ENCODE data around the gene PPP2R3A. TPM values are rescaled to one million over a fixed set of nuclear protein-coding genes. Genes with fewer than 3 reads are reported as not detected.
"Not testable (repeated sequence)": the region's sequence is repeated elsewhere in the genome, so short reads cannot be mapped to it uniquely, and the experiment has no call there.

The PPP2R3A gene
- total RNA-seq, 1 donor from 2014 or later = 24.8 TPM

- no peak for DNase-seq
Observed at GRCh38 chr3:136036306-136036705, 70.8 kb downstream of the PPP2R3A start.

GRCh38 chr3:136038668-136039067 is 73.1 kb downstream of the PPP2R3A start:
- no peak for DNase-seq

DNA sequence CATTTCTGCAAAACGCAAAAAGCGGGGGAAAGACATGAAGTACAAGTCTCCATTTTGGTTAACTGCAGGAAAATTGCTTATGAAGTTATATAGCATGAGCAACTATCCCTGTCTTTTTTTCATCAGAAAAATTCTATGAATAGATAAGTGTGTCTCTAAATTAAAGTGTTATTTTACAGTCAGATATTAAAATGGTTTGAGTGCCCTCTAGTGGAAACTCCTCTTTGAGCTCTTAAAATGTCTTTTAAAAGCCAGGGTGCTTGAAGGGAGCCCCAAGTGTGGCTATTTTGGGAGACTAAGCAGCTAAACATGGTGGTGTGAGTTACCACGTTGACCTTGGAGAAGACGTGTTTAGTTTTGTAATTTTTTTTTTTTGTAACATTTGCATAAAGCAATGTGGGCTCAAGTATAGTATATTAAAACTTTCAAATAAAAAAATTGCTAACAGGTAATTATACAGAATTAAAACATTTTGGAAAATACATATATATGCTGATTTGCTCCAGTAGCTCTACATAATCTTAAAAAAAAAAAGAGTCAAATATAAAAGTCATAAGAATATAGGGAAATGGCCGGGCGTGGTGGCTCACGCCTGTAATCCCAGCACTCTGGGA is 77.2 kb downstream of the PPP2R3A start:
- DNase-seq = no peak

GRCh38 chr3:136044980-136045745 is 79.6 kb downstream of the PPP2R3A start:
- DNase-seq = no peak

DNA sequence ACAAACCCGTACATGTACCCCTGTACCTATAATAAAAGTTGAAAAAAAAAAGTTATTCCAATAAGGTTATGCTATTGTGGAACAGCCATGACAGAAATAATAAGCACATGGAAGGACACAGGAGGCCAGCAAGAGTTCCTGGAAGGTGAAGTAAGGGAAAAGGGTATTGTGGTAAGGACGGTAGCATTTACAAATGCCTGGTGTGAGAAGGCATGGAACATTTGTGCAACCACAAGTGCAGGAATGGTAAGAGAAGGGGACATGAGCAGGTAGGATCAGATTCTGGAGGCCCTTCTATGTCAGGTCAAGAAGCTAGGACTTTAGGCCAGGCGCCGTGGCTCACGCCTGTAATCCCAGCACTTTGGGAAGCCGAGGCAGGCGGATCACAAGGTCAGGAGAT is 82.5 kb downstream of the PPP2R3A start:
- no peak for DNase-seq

DNA sequence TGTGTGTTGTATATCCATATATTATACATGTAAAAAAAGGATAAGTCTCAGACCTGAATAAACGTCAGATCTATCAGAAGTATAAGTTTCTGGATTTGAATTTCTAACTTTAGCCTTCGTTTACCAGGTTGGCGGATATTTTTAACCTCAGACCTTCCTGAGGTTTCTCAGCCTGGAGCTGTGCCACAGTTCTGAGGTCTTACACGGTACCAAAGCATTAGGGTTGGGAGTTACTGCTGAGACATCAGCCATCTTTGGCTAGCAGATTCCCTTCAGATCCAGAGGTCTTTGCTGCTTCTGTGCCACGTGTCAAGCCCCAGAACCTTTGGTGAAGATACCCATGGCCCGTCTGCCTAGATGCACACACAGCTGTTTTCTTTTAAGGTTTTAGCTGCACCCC is 84.7 kb downstream of the PPP2R3A start:
- DNase-seq = no peak

DNA sequence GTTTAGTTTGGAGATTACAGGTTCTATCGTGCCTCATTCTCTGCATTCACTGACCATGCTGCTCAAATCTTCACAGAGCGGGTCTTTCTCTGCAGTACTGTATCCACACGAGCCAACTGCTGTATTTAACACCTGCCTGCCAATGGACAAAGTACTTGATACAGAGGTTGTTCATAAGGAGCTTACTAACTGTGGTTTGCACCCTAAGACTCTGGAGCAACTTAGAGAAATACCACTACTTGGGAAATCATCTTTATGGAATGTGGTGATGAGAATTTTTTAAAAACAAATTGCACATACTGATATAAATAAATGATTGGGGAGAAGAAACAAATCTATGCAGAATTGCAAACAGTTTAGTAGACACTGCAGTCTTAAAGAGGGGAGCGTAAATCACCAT is 90.0 kb downstream of the PPP2R3A start:
- no peak for DNase-seq

DNA sequence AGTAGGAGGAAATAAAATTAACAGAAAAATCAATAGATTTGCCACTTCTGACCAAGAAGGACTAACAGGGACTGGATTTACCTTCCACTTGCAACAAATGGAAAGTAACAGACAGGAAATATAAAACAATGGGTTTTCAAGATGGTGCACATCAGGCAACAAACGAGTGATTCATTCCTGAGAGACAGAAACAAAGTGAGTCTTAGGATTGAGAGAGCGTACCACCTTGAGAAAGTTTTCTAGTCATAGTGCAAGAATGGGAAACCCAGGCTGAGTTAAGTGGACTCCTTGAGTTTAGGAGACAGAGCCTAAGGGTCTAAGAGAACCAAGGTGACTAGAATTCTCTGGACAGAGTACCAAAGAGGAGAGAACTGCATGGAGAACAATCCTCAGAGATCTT is 101.7 kb downstream of the PPP2R3A start:
- no peak for DNase-seq

DNA sequence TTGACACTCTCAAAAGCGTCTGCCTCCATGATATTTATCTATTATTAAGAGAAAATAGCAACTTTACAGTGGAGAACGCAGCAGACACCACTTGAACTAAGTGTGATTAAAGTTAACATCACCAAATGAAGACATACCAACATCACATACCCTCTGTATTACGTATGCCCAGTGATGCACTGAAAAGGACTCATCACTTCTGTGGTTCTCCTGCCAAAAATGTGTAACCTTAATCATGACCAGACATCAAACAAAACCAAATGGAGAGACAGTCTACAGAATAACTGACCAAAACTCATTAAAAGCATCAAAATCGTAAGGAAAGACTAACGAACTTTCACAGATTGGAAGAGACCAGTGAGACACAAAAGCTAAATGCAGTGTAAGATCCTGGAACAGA is 103.2 kb downstream of the PPP2R3A start:
- DNase-seq = no peak

GRCh38 chr3:136069933-136070332 is 104.4 kb downstream of the PPP2R3A start:
- no peak for DNase-seq

DNA sequence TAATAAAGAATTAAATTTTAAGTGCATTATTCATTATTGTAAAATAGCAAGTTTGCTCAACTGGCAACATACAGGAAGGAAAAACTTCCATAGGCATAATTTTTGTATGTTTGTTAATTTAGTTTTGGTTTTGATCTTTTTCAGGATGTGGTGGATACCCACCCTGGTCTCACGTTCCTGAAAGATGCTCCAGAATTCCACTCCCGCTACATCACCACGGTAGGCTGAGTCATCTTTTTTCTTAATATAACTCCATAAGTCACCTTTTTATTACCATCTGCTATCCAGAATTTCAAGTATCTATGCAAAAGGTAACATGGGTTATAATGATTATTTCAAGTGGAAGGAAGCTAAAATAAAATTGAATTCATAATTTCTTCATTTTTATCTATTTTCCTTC is 104.8 kb downstream of the PPP2R3A start:
- no peak for DNase-seq

GRCh38 chr3:136070953-136071949 is 105.7 kb downstream of the PPP2R3A start:
- no peak for DNase-seq

DNA sequence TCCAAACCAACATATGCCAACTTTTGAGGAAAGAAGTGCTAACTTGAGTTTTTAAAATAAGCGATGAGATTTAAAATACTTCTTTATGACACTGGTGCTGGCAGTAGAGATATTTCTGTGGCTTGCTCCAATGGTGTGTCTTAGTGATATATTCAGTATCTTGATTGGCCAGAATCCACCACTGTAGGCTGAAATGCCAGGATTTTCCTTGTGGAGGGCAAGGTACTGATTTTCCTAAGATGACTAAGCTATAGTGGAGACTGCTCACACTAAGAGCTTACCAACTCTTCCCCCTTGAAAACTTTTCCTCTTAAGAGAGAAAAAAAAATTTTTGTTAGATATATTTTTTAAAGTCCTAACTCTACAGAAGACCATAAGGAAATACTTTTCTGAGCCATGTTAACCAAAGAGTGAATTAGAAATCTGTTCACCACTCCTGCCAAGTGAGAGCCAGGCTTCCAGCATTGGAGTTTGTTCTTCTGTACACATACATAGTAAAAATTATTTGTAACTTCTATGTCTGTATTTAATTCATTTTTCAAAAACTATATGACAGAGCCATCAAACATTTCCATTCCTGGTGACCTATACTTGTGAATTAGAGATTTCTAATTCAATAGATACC is 109.1 kb downstream of the PPP2R3A start:
- DNase-seq = no peak

DNA sequence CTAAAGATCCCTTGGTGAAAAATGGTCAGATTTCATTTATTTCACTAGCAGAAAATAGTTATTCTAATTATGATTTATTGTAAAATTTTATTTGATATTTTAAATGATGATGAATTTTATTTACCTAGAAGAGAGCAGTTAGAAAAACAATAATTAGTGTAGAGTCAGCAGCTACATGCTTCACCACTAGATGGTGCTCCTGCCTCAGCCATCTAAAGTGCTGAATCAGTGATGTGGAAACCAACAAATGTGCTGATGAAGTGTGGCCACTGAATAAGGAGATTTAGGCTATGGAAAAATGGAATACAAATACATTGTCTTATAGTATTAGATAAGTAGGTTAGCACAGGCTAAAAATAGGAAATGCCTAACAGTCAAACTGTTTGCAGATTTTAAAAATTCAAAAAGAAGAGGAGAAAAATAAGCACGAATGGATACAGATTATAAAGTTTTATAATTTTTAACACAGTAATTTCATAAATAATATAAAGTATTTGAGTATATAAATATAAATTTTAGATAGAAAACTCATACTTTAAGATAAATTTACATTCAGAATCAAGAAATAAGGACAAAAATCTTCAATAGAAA is 109.8 kb downstream of the PPP2R3A start:
- peak; percentile 69 for DNase-seq

DNA sequence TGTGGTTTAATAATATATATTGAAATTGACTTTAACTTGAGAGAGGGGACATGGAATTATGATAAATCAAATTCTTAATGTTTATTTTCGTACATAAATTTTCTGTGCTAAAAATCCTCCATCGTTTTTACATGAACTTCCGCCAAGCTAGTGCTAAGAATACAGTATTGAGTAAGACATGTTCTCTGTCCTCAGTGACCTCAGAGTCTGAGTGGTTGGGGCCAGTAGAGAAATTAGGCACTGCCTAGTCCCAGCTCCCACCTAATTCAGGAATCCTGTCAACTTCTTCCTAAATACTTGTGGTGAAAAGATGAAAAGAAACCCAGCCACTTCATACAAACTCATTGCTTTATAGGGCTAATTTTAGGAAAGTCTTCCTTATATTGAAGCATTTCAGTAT is 110.3 kb downstream of the PPP2R3A start:
- DNase-seq = no peak

- DNase-seq = peak; percentile 3
Observed at GRCh38 chr3:136078421-136079364, 113.2 kb downstream of the PPP2R3A start.

GRCh38 chr3:136083641-136084382 is 118.3 kb downstream of the PPP2R3A start:
- not testable (repeated sequence) for DNase-seq

DNA sequence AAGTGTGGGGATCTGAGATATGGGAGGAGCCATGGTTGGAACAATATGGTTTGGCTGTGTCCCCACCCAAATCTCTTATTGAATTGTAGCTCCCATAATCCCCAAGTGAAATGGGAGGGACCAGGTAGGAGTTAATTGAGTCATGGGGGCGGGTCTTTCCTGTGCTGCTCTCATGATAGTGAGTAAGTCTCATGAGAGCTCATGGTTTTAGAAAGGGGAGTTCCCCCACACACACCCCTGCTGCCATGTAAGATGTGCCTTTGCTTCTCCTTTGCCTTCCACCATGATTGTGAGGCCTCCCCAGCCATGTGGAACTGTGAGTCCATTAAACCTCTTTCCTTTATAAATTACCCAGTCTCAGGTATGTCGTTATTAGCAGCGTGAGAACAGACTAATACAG is 119.5 kb downstream of the PPP2R3A start:
- DNase-seq = not testable (repeated sequence)

DNA sequence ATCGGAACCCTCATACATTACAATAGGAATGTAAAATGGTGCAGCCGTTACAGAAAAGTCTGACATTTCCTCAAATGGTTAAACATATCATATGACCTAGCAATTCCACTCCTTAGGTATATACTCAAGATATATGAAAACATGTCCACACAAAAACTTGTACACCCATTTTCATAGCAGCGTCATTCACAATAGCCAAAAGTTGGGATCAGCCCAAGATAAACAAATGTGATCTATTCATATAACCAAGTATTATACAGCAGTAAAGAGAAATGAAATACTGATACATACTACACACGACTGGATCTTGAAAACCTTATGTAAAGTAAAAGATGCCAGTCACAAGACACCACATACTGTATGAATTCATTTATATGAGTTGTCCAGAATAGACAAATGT is 128.2 kb downstream of the PPP2R3A start:
- DNase-seq = no peak

DNA sequence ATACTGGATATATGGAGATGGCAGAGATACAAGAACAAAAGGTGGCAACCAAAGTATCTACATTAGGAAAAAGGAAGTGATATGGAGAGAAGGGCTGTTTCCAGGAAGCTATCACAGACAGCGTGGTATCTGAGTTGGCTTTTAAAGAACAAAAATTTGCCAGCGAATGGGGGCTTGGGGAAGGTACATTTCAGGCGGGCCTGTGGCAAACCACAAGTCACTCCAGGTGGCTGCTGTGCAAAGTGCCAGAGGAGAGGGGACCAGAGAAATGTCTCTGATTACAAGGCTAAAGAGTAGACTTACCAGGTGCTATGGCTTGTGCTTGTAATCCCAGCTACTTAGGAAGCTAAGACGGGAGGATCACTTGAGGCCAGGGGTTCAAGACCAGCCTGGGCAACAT is 139.5 kb downstream of the PPP2R3A start:
- DNase-seq = no peak

Measured in skin of body (tissue), 2 donors.